Measurements from ENCODE around the gene GNB1L. TPM values are rescaled to one million over a fixed set of nuclear protein-coding genes. Genes with fewer than 3 reads are reported as not detected.
"Not testable (repeated sequence)": the region's sequence is repeated elsewhere in the genome, so short reads cannot be mapped to it uniquely, and the experiment has no call there.

The GNB1L gene
- total RNA-seq, 4 donors from 2014 or later = 1.8 to 5.1 (median 4.5) TPM

GRCh38 chr22:19885841-19886592 is 31.3 kb upstream of the GNB1L start:
- DNase-seq = no peak
- intact Hi-C loops (cut with DNase I) = no loop called here
- WGBS, 2 donors = 86 to 90% methylated on average over 12 to 15 of the region's 15 CpGs
- no peak for TF ChIP-seq CTCF (IDR thresholded peaks at IDR 0.05)
- no peak for TF ChIP-seq POLR2A (IDR thresholded peaks at IDR 0.05)
- no peaks in the 10 kb centered on the region for H3K36me3 ChIP-seq
- H3K4me1 ChIP-seq = peaks cover 0 to 5% of the 10 kb centered on the region in 2 donors
- H3K9me3 ChIP-seq = no peaks in the 10 kb centered on the region
- H3K27ac ChIP-seq = no peak overlapping the region
- no peak overlapping the region for H3K4me3 ChIP-seq (replicated peaks in 1 of 3)
- H3K27me3 ChIP-seq = no peaks in the 10 kb centered on the region

GRCh38 chr22:19884954-19885751 is 30.5 kb upstream of the GNB1L start:
- H3K9me3 ChIP-seq = no peaks in the 10 kb centered on the region
- TF ChIP-seq CTCF (IDR thresholded peaks at IDR 0.05) (no peak), POLR2A (IDR thresholded peaks at IDR 0.05) (no peak)
- DNase-seq = no peak
- no peak overlapping the region for H3K4me3 ChIP-seq (replicated peaks in 1 of 3)
- no peak overlapping the region for H3K27ac ChIP-seq
- no peaks in the 10 kb centered on the region for H3K36me3 ChIP-seq
- no peaks in the 10 kb centered on the region for H3K27me3 ChIP-seq
- intact Hi-C loops (cut with DNase I) = no loop called here
- WGBS, 2 donors = 90% methylated on average over 13 to 15 of the region's 26 CpGs
- H3K4me1 ChIP-seq = peaks cover 0 to 5% of the 10 kb centered on the region in 2 donors

GRCh38 chr22:19884161-19884953 is 29.7 kb upstream of the GNB1L start:
- 88 to 91% methylated on average over 12 to 13 of the region's 15 CpGs for WGBS, 2 donors
- H3K4me3 ChIP-seq (replicated peaks in 1 of 3) = no peak overlapping the region
- no peak for TF ChIP-seq CTCF (IDR thresholded peaks at IDR 0.05)
- no peak for TF ChIP-seq POLR2A (IDR thresholded peaks at IDR 0.05)
- no peaks in the 10 kb centered on the region for H3K36me3 ChIP-seq
- H3K27ac ChIP-seq = no peak overlapping the region
- no peaks in the 10 kb centered on the region for H3K9me3 ChIP-seq
- peaks cover 0 to 5% of the 10 kb centered on the region in 2 donors for H3K4me1 ChIP-seq
- H3K27me3 ChIP-seq = no peaks in the 10 kb centered on the region
- intact Hi-C loops (cut with DNase I) = no loop called here
- DNase-seq = no peak

- H3K27ac ChIP-seq; intact Hi-C loops (cut with DNase I); H3K4me1 ChIP-seq; H3K27me3 ChIP-seq; H3K36me3 ChIP-seq; H3K9me3 ChIP-seq; DNase-seq; H3K4me3 ChIP-seq (replicated peaks in 1 of 3): not testable (repeated sequence)
- WGBS, 2 donors = 91 to 95% methylated on average over 8 of the region's 8 CpGs
These were observed 28.8 kb upstream of the GNB1L start for GRCh38 chr22:19883446-19883845.
